Right forelimb (tissue), 1 donor: ENCODE data around the gene TRIO.
"Not testable (repeated sequence)": the region's sequence is repeated elsewhere in the genome, so short reads cannot be mapped to it uniquely, and the experiment has no call there.

Source experiments
- DNase-seq: peaks from one replicate; pipeline ENCODE4 v3.0.0-alpha.2; 2018

TRIO gene

GRCh38 chr5:14188778-14189177, 45.6 kb downstream of the TRIO start:
- DNase-seq, result no peak

GRCh38 chr5:14189680-14190079, 46.5 kb downstream of the TRIO start:
- no peak for DNase-seq

GRCh38 chr5:14190194-14191164, 47.3 kb downstream of the TRIO start:
- DNase-seq, result no peak

GRCh38 chr5:14191325-14191724, 48.2 kb downstream of the TRIO start:
- no peak for DNase-seq

- no peak for DNase-seq
These were observed 50.4 kb downstream of the TRIO start for GRCh38 chr5:14193496-14193895.

- no peak for DNase-seq
These were observed 52.4 kb downstream of the TRIO start for GRCh38 chr5:14195588-14195987.

- DNase-seq, result no peak
These were observed 53.9 kb downstream of the TRIO start for GRCh38 chr5:14197056-14197455.

GRCh38 chr5:14199902-14200301, 56.8 kb downstream of the TRIO start:
- DNase-seq, result no peak

GRCh38 chr5:14200312-14200990, 57.3 kb downstream of the TRIO start:
- no peak for DNase-seq

GRCh38 chr5:14201325-14202045, 58.3 kb downstream of the TRIO start:
- no peak for DNase-seq

GRCh38 chr5:14202462-14202861, 59.3 kb downstream of the TRIO start:
- no peak for DNase-seq

- DNase-seq, result no peak
These were observed 61.0 kb downstream of the TRIO start for GRCh38 chr5:14204011-14204670.

GRCh38 chr5:14204785-14205321, 61.7 kb downstream of the TRIO start:
- DNase-seq, result no peak

- no peak for DNase-seq
These were observed 63.0 kb downstream of the TRIO start for GRCh38 chr5:14206028-14206725.

- DNase-seq, result not testable (repeated sequence)
These were observed 64.3 kb downstream of the TRIO start for GRCh38 chr5:14207428-14207827.

GRCh38 chr5:14208071-14209021, 65.2 kb downstream of the TRIO start:
- no peak for DNase-seq

- no peak for DNase-seq
These were observed 66.2 kb downstream of the TRIO start for GRCh38 chr5:14209222-14209822.

GRCh38 chr5:14209836-14210235, 66.7 kb downstream of the TRIO start:
- DNase-seq, result no peak

- DNase-seq, result no peak
These were observed 67.6 kb downstream of the TRIO start for GRCh38 chr5:14210729-14211128.
